Activated T-helper 2 cell treated with anti-CD3 and anti-CD28 coated beads, Interferon-gamma antibody, Interleukin-2, Interleukin-4, amounts not matched to agents 10 μg/mL and 5 μg/mL and 100 μg/mL, durations not matched to agents 14 hours and 24 hours and 36 hours (primary cell): ENCODE measurements around the gene CEBPG. TPM values are rescaled to one million over a fixed set of nuclear protein-coding genes. Genes with fewer than 3 reads are reported as not detected.

Source experiments
- DNase-seq: peaks from one replicate; pipeline ENCODE4 v3.0.0; 2021; ENCODE audit warnings: low spot score
- H3K27ac Mint-ChIP-seq: one replicate; pipeline ENCODE4 v1.8.0; 2021; ENCODE audit warnings: mixed read lengths
- H3K27me3 Mint-ChIP-seq: one replicate; pipeline ENCODE4 v1.8.0; 2021; ENCODE audit warnings: low read depth, mixed read lengths
- H3K36me3 Mint-ChIP-seq: one replicate; pipeline ENCODE4 v1.8.0; 2021; ENCODE audit warnings: low read depth, mixed read lengths
- H3K4me1 Mint-ChIP-seq: one replicate; pipeline ENCODE4 v1.8.0; 2021; ENCODE audit warnings: low read depth, mixed read lengths
- H3K4me3 Mint-ChIP-seq: one replicate; pipeline ENCODE4 v1.8.0; 2021; ENCODE audit warnings: low read depth, mild to moderate bottlenecking, moderate library complexity, mixed read lengths
- H3K9me3 Mint-ChIP-seq: one replicate; pipeline ENCODE4 v1.8.0; 2021; ENCODE audit warnings: mixed read lengths
- intact Hi-C: fragments of 100-400 bp; cut with micrococcal nuclease; formaldehyde crosslinking; loops from one replicate; pipeline ENCODE4 v1.15.1; 2023
- total RNA-seq: library from RNA; stranded (reverse); gene quantifications from 2 replicates; pipeline ENCODE4 v1.2.3, GENCODE V29; 2022

The CEBPG gene
- total RNA-seq, 1 donor from 2014 or later: 26.1 TPM

GRCh38 chr19:33396701-33397535 is 23.4 kb downstream of the CEBPG start:
- H3K4me3 Mint-ChIP-seq: no peak overlapping the region
- H3K9me3 Mint-ChIP-seq: no peaks in the 10 kb centered on the region
- no peaks in the 10 kb centered on the region for H3K27me3 Mint-ChIP-seq
- no peak for DNase-seq
- intact Hi-C loops: no loop called here
- no peaks in the 10 kb centered on the region for H3K36me3 Mint-ChIP-seq
- no peak overlapping the region for H3K27ac Mint-ChIP-seq
- no peaks in the 10 kb centered on the region for H3K4me1 Mint-ChIP-seq

DNA sequence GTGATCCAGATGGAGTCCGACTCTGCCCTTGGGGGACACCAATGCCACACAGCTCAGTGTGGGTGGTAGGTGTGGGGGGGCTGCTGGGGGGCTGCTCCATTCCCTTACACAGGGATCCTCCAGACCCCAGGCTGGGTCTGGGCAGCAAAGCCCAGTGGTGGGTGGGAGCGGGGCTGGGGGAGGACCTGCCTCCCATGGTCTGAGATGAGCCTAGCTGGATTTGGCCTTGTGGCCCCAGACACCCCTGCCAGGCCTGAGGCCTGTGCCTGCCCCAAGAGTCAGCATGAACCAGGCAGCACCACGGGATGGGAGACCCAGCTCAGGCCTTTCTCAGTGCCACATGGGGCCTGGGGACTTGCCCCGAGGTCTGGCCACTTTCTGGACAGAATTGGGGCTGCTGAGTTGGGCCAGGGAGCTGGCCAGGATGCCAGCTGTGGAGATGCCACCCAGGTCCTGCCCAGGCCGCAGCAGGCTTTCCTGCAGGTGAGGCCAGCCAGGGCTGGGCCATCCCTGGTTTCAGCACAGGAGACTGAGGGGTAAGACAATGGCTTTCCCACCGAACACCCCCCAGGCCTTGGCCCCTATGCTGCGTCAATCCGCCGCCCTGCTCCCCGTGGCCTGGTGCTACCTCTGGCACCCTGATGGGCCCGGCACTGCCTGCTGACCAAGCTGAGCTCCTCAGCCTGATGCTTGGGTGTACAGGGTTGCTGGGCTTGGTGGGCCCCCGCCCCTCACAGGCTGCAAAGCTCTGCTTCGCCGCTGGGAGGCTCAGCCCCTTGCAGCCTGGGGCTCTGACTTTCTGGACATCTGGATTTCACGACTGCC is 24.2 kb downstream of the CEBPG start:
- intact Hi-C loops: no loop called here
- no peak overlapping the region for H3K4me3 Mint-ChIP-seq
- no peaks in the 10 kb centered on the region for H3K36me3 Mint-ChIP-seq
- no peak overlapping the region for H3K27ac Mint-ChIP-seq
- DNase-seq: no peak
- H3K9me3 Mint-ChIP-seq: no peaks in the 10 kb centered on the region
- no peaks in the 10 kb centered on the region for H3K4me1 Mint-ChIP-seq
- H3K27me3 Mint-ChIP-seq: no peaks in the 10 kb centered on the region

- no peaks in the 10 kb centered on the region for H3K36me3 Mint-ChIP-seq
Measured at GRCh38 chr19:33398361-33399060, 25.0 kb downstream of the CEBPG start.

DNA sequence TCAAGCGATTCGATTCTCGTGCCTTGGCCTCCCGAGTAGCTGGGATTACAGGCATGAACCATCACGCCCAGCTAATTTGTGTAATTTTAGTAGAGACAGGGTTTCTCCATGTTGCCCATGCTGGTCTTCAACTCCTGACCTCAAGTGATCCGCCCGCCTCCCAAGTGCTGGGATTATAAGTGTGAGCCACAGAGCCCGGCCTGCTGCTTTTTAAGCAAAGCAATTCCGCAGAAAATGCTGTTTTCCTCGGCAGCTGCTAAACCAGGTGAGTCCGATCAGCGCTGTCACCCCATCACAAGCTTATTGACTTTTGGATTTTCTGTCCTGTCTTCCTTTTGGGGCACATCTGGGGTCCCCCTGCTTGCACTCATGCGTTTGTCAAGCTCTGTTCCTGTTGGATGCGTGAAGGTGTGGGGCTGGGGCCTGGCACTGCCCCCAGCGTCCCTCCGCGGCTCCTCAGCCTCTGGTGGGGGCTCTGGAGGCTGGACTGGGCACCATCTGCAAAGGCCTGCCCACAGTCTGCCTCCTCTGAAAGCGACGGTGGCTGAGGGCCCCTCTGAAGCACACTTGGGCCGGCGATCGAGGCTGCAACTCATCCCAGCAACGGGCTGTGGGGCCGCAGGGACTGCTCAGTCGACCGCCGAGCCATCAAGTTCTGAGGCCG is 25.7 kb downstream of the CEBPG start:
- no peaks in the 10 kb centered on the region for H3K9me3 Mint-ChIP-seq
- H3K4me3 Mint-ChIP-seq: no peak overlapping the region
- H3K27ac Mint-ChIP-seq: no peak overlapping the region
- no peaks in the 10 kb centered on the region for H3K4me1 Mint-ChIP-seq
- DNase-seq: no peak
- H3K36me3 Mint-ChIP-seq: no peaks in the 10 kb centered on the region
- intact Hi-C loops: no loop called here
- H3K27me3 Mint-ChIP-seq: no peaks in the 10 kb centered on the region

More at GRCh38 chr19:33398361-33399060, 25.0 kb downstream of the CEBPG start:
- Mint-ChIP-seq H3K27me3 (no peaks in the 10 kb centered on the region), H3K27ac (no peak overlapping the region), H3K9me3 (no peaks in the 10 kb centered on the region), H3K4me1 (no peaks in the 10 kb centered on the region), H3K4me3 (no peak overlapping the region)
- no peak for DNase-seq
- intact Hi-C loops: no loop called here

DNA sequence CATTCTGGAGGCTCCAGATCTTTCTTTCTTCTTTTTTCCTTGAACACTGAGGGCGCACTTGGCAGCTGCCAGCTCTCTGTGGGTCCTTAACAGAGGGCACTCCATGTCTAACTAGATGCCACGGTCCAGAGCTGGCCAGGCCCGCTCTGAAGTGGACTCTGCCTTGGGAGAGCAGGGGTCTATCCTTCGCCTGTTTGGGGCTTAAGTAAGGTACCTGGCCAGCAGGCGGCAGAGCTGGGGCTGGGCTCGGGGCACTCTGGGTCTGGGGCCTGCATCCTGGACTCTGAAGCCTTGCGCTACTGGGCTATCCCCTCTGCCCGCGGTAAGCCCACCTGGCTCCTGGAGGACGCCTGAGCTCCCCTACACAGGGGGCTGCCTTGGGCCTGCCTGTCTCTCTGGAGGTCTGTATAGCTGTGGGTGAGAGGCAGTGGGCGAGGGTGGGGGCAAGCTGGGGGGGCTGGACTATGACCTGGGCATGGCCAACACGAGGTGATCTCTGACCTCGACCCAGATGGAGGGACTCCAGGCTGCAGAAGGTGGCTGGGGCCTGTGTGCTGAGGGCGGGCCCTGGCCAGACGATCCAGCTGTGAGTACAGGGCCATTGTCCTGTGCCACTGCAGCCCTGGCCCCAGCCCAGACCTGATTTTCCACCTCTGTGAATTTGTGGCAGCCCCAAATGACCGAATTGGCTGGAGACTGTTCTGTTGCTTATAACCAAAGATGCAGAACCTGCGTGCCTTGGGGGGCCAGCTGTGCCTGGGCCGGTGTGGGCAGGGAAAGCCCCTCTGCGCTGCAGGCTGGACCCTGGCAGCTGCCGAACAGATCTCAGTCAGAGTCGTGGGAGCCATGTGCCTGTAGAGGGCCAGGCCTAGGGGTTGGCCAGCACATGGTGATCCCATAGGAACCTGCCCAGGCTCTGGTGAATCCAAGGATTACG is 26.5 kb downstream of the CEBPG start:
- no peak for DNase-seq
- Mint-ChIP-seq H3K36me3 (no peaks in the 10 kb centered on the region), H3K4me1 (no peaks in the 10 kb centered on the region), H3K27ac (no peak overlapping the region), H3K4me3 (no peak overlapping the region), H3K27me3 (no peaks in the 10 kb centered on the region), H3K9me3 (no peaks in the 10 kb centered on the region)
- intact Hi-C loops: loop anchor here (10.0 kb wide), 1 partner anchor 255 kb away; no protein-coding TSS in a partner anchor

GRCh38 chr19:33400856-33401682 is 27.6 kb downstream of the CEBPG start:
- Mint-ChIP-seq H3K4me1 (peaks cover under 1% of the 10 kb centered on the region), H3K9me3 (no peaks in the 10 kb centered on the region), H3K36me3 (no peaks in the 10 kb centered on the region), H3K27ac (no peak overlapping the region), H3K27me3 (no peaks in the 10 kb centered on the region), H3K4me3 (no peak overlapping the region)
- DNase-seq: no peak
- intact Hi-C loops: loop anchor here (10.0 kb wide), 1 partner anchor 256 kb away; no protein-coding TSS in a partner anchor

GRCh38 chr19:33401683-33402420 is 28.3 kb downstream of the CEBPG start:
- DNase-seq: no peak
- Mint-ChIP-seq H3K9me3 (no peaks in the 10 kb centered on the region), H3K4me3 (no peak overlapping the region), H3K27me3 (no peaks in the 10 kb centered on the region), H3K4me1 (peaks cover 3% of the 10 kb centered on the region), H3K36me3 (no peaks in the 10 kb centered on the region), H3K27ac (no peak overlapping the region)
- intact Hi-C loops: loop anchor here (10.0 kb wide), 1 partner anchor 257 kb away; no protein-coding TSS in a partner anchor

DNA sequence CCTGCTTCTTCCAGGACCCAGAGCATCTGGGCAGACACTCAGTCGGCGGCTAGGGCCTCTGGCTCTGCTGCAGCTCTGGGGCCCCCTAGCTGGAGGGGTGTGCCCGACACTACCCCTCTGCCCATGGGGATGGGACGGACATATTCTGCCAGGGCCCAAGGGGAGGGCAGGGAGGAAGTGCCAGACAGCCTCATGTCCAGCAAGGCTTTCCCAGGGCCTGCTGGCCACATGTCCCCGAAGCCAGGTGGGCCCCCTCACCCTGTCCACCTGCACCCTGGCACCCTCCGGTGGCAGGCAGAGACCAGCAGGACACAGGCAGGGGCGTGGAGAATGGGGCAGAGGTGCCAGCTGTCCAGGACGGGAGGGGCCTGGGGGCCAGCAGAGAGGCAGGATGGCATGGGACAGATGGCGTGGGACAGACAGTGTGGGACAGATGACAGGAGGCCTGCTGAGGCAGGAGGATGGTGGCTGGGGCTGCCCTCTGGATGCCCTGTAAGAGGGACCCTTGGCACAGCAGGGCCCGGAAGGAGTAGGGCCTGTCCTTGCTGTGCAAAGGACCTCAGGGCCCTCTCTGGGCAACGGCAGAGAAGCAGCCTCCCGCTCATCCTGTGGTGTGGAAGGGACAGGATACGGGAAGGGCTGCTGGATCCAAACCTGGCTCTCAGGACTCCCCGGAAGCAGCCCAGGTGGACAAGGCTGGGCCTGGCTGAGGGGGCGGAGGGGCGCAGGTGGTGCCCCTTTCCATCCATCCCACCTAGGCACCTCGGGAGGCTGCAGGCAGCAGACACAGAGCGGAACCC is 29.1 kb downstream of the CEBPG start:
- no peak for DNase-seq
- H3K9me3 Mint-ChIP-seq: no peaks in the 10 kb centered on the region
- intact Hi-C loops: loop anchor here (10.0 kb wide), 1 partner anchor 258 kb away; no protein-coding TSS in a partner anchor
- H3K27me3 Mint-ChIP-seq: no peaks in the 10 kb centered on the region
- no peak overlapping the region for H3K4me3 Mint-ChIP-seq
- peaks cover 3% of the 10 kb centered on the region for H3K4me1 Mint-ChIP-seq
- no peaks in the 10 kb centered on the region for H3K36me3 Mint-ChIP-seq
- H3K27ac Mint-ChIP-seq: no peak overlapping the region

GRCh38 chr19:33403221-33403972 is 29.9 kb downstream of the CEBPG start:
- Mint-ChIP-seq H3K4me1 (peaks cover 3% of the 10 kb centered on the region), H3K36me3 (no peaks in the 10 kb centered on the region)
- intact Hi-C loops: loop anchor here (10.0 kb wide), 1 partner anchor 259 kb away; no protein-coding TSS in a partner anchor

More at GRCh38 chr19:33403221-33403972, 29.9 kb downstream of the CEBPG start:
- no peak for DNase-seq
- Mint-ChIP-seq H3K27ac (no peak overlapping the region), H3K4me3 (no peak overlapping the region), H3K27me3 (no peaks in the 10 kb centered on the region), H3K9me3 (no peaks in the 10 kb centered on the region)
